ENCODE results near the gene METTL17.
"Not testable (repeated sequence)": the region's sequence is repeated elsewhere in the genome, so short reads cannot be mapped to it uniquely, and the experiment has no call there.

METTL17 gene, protein sequence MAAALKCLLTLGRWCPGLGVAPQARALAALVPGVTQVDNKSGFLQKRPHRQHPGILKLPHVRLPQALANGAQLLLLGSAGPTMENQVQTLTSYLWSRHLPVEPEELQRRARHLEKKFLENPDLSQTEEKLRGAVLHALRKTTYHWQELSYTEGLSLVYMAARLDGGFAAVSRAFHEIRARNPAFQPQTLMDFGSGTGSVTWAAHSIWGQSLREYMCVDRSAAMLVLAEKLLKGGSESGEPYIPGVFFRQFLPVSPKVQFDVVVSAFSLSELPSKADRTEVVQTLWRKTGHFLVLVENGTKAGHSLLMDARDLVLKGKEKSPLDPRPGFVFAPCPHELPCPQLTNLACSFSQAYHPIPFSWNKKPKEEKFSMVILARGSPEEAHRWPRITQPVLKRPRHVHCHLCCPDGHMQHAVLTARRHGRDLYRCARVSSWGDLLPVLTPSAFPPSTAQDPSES

DNA sequence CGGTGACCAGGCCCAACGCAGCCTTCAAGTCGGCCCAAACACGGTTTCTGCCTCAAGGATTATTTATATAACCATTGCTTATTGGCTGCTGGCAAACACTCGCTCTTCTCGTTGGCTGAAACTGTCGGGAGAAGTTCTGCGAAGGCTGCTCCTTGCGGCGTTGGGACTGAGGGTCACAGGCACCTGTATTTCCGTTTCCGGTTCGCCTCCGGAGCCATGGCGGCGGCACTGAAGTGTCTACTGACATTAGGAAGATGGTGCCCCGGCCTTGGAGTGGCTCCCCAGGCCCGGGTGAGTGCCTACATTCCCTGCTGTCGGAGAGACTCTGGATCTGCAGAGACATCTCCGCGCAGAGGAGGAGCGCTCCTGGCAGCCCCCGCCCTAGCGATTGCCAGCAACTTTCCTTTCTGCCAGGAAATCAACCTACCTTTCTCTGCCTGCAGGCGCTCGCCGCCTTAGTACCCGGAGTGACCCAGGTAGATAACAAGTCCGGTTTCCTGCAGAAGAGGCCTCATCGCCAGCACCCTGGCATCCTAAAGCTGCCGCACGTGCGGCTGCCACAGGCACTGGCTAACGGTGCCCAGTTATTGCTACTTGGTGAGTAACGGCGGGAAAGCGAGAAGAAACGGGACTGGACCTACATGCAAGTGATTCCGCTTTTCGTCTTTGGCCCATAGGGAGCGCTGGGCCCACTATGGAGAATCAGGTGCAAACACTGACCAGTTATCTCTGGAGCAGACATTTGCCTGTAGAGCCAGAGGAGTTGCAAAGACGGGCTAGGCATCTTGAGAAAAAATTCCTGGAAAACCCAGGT lies at the start of gene METTL17:
METTL17 (plus strand) TSS at position 194 of the 814 bp plus-strand sequence; CDS start at position 217, 23 bp downstream.
- DNase-seq (ENCODE audit: insufficient read length, low spot score) (peak; percentile 91), FAIRE-seq (no peak)

DNA sequence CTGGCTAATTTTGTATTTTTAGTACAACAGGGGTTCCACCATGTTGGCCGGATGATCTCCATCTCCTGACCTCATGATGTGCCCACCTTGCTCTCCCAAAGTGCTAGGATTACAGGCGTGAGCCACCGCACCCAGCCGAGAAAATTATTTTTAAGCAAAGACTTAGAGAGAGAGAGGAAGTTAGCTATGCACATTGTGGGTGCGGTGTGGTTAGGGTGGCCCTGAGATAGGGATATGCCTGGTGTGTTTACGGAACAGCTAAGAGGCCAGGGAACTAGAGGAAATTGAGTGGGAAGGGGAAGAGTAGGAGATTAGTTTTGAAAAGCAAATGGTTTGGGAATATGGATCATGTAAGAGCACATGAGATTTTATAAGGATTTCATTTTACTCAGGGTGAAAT lies 44.6 kb upstream of the METTL17 start:
- not testable (repeated sequence) for DNase-seq (ENCODE audit: insufficient read length, low spot score); FAIRE-seq

DNA sequence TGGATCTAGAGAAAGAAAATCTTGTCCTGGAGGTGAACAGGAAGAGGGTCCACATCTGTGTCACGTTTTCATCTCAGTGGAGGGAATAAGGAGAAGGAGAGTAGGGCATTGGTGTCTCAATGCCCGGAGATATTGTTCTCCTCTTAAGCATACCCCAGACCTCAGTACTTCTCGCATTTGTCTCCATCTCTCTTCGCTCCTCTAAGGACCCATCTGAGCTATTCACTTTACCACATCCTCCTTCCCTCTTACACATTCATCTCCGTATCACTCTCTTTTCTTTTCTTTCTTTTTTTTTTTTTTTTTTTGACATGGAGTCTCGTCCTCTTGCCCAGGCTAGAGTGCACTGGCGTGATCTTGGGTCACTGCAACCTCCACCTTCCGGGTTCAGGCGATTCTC lies 43.1 kb upstream of the METTL17 start:
- FAIRE-seq, result peak; percentile 31
- not testable (repeated sequence) for DNase-seq (ENCODE audit: insufficient read length, low spot score)

DNA sequence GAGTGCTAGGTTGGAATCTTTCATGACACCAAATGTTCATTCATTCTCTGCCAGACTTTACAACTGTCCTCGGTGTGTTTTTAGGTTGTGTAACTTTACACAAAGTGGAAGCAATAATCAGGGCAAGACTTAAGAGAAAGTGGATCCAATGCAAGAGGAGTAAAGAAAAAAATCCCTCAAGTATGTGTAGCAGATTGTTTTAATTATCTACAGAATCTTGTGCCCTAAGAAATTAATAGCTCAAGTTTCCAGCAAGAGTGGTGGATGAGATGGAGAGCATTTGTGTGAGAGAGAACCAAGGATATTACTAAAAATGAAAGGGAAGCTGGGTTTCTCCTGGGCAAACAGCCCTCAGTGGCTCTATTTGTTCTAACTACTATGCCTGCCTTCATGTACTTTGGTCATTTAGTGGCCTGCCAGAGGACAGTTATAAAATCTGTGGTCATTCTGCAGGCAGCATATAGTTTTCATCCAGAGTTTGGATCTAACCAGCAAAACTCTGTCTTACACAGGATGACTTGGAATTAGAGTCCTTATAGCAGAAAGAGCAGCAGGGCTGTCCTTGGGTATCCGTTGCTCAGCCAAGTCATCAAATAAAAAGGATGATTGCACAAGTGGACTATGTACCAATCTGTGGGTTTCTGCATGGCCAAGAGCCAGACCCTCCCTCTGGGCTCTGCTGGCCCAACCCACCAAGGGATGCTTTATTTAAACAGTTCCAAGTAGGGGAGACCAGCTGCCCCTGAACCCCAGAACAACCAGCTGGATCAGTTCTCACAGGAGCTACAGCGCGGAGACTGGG lies 34.8 kb upstream of the METTL17 start, which contains the start of gene RNASE2:
RNASE2 (plus strand) TSS at position 752 of the 802 bp plus-strand sequence. CDS start 285 bp downstream, outside the sequence.
- not testable (repeated sequence) for FAIRE-seq; DNase-seq (ENCODE audit: insufficient read length, low spot score)

DNA sequence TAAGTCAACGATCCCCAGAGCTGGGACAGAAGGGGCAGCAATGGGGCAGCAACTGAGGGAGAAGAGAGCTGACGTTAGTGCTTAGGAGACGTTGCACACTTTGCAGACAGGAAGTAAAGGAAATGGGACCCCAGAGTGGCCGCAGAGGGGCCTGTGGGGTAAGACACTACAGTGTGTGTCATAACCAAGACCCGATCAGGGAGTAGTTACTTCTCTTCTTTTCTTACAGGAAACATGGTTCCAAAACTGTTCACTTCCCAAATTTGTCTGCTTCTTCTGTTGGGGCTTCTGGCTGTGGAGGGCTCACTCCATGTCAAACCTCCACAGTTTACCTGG lies 34.3 kb upstream of the METTL17 start:
- not testable (repeated sequence) for DNase-seq (ENCODE audit: insufficient read length, low spot score); FAIRE-seq

DNA sequence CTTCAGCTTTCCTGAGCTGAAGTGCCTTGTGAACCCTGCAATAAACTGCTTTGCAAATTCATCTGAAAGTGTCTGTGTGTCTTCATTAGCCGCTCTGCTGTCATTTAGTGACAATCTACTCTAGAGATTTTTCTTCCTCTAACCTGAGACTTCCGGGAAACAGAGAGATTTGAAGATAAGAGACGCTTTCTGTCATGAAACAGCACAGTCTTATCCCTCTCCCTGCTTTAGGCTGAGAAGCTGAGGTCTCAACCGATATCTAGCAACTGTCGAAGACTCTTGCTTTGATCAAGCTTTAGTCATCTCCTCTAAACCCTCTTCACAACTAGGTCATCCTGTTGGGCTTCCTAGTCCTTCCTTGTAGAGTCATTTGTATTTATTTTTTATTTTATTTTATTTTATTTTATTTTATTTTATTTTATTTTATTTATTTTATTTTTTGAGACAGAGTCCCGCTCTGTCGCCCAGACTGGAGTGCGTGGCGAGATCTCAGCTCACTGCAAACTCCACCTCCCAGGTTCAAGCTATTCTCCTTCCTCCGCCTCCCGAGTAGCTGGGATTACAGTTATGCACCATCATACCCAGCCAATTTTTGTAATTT lies 33.3 kb upstream of the METTL17 start:
- DNase-seq (ENCODE audit: insufficient read length, low spot score) (no peak), FAIRE-seq (no peak)

DNA sequence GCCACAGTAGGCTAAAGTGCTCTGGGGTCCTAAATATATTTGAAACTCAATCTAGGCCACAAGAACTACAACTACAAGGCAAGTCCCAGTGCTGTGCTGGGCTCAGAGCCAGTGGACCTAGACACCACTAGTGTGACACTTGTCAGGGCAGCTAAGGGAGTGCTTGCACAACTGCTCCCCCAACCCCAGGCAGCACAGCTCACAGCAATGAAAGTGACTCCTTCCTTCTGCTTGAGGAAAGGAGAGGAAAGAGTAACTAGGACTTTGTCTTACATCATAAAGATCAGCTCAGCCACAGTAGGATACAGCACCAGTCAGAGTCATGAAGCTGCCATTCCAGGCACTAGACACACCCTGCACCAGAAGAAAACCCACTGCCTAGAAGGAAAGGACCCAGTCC lies 30.8 kb upstream of the METTL17 start:
- not testable (repeated sequence) for DNase-seq (ENCODE audit: insufficient read length, low spot score); FAIRE-seq

DNA sequence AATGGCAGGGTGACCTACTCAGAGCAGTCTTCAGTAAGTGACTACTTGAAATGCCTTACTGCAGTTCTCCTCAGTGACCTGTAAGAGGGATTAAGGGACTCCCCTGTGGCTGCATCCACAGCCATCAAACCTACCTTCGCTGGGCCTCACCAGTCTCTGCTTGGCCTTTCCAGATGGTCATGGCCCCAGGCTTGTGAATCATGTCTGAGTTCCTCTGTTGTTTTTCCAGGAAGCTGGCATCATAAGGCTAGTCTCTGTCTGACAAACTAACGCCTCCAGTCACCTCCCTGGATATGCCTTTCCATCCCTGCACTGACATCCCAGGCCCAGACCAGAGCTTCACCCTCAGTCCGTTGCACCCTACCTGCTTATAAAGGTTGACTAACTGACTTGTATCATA lies 20.4 kb upstream of the METTL17 start:
- no peak for DNase-seq (ENCODE audit: insufficient read length, low spot score)
- FAIRE-seq, result no peak

DNA sequence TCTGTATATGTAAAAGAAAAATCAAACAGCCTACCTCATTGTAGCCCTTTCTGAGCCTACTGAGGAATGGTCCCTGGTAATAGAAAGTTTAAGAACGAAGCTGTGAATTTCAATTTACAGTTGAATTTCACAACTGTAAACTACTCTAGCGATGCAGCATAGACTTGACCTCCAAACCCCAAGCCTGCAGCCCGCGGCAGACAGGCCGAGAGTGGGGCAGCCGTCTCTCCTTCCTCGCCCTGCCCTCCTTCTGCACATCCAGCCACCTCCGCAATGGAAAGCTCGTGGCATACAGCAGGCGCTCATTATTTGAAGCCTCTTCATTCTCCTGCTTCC lies 19.2 kb upstream of the METTL17 start:
- FAIRE-seq, result no peak
- DNase-seq (ENCODE audit: insufficient read length, low spot score), result no peak

DNA sequence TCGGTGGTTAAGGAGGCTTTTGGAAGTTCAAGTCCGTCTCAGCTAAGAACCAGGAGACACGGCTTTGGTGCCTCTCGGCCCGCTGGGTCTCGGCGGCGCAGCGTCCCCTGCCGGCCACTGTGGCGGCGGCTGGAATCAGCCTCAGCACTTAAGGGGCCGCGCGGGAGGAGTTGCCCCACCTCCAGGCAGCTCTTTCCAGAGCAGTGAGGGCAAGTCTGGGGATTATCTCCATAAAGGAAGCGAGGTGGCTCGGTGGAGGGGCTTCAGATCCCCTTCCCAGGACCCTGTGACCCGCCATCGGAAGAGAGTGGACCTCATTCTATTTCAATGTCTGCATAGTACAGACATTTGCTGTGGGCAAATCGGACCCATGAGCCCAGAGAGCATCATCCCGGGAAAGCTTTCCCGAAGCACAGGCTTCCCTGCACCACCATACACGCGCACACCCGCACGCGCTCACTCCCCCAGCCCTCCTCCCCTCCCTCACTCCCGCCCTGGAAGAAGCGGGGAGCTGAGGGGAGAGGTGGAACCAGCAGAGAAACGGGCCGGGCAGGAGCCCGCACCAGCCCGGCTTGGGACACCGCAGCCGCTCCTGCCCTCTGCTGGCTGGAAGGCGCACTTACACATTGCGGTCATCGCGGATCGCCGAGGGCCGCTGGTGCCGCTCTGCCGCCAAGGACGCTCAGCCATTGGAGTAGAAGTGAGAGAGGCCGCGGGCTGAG lies 18.6 kb upstream of the METTL17 start:
- DNase-seq (ENCODE audit: insufficient read length, low spot score), result peak; percentile 60
- peak; percentile 74 for FAIRE-seq

DNA sequence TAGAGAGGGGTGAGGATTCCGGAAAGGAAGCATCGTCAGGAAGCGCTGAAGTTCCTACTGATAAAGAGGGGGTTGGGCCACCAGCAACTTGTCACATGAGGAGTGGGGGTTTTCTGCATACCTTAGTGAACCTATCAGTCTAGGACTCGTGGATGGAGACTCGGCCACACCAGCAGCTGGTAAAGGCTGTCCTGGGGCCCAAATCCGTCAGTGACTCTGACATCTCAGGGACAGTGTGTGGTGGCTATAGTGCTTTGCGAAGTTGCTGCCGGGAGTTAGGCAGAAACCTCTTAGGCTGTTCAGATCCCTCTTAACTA lies 18.1 kb upstream of the METTL17 start:
- no peak for FAIRE-seq
- DNase-seq (ENCODE audit: insufficient read length, low spot score), result no peak

DNA sequence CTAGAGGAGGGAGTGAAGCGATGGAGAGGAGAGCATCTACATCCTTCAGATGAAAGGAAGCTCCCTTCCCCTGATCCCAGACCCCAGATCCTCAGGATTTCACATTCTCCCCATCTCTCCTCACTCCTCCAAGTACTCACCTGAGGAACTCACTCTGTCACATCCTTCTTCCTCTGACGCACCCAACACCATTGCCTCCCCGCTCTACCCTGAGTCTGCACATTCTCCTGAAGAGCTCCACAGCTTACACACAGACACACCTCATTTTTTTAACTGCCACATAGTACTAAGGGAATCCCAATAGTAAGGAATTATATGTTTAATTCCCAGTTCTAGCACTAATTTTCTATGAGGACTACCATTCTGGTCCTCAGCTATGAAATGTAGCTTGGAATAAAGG lies 16.3 kb upstream of the METTL17 start:
- DNase-seq (ENCODE audit: insufficient read length, low spot score), result no peak
- no peak for FAIRE-seq

DNA sequence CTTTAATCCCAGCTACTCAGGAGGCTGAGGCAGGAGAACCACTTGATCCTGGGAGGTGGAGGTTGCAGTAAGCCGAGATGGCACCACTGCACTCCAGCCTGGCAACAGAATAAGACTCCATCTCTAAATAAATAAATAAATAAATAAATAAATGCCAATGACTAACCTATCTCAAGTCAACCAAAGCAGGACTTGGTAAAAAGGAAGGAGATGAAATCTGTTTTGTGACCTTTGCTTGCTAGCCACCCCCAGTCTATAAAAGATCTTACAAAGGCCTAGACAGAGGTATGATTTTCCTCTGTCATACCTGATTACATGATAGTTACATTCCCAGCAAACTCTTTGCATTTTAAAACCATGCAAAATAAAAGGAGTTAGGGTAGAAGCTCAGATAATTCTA lies 13.5 kb upstream of the METTL17 start:
- DNase-seq (ENCODE audit: insufficient read length, low spot score) (no peak), FAIRE-seq (no peak)

DNA sequence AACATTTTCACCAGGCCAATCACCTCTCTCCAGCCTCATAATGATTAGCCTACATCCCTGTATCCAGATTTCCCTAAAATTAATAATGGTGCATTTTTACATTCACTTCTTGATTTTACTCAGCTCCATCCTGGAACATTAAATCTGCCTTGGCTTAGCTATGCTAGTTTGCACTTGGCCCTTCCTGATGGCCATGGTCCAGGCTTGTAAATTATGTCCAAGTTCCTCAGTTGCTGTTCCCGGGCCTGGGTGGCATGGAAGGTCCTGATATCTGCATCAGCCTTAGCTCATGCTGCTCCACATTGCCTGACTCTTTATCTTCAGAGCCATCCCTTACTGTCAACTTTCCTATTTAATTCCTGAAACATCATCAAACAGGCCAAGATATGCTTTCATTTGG lies 11.1 kb upstream of the METTL17 start:
- no peak for DNase-seq (ENCODE audit: insufficient read length, low spot score)
- FAIRE-seq, result no peak

DNA sequence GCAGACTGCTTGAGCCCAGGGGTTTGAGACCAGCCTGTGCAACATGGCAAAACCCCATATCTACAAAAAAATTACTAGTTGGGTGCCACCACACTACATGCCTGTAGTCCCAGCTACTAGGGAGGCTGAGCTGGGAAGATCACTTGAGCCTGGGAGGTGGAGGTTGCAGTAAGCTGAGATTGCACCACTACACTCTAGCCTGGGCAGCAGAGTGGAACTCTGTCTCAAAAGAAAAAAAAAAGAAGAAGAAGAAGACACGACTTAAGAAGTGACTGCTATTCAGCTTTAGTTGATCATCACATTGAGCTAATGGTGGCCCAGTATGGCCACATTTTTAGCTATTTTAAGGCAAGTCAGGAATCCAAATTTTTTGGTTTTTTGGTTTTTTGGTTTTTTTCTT lies 8.9 kb upstream of the METTL17 start:
- DNase-seq (ENCODE audit: insufficient read length, low spot score) (no peak), FAIRE-seq (no peak)

DNA sequence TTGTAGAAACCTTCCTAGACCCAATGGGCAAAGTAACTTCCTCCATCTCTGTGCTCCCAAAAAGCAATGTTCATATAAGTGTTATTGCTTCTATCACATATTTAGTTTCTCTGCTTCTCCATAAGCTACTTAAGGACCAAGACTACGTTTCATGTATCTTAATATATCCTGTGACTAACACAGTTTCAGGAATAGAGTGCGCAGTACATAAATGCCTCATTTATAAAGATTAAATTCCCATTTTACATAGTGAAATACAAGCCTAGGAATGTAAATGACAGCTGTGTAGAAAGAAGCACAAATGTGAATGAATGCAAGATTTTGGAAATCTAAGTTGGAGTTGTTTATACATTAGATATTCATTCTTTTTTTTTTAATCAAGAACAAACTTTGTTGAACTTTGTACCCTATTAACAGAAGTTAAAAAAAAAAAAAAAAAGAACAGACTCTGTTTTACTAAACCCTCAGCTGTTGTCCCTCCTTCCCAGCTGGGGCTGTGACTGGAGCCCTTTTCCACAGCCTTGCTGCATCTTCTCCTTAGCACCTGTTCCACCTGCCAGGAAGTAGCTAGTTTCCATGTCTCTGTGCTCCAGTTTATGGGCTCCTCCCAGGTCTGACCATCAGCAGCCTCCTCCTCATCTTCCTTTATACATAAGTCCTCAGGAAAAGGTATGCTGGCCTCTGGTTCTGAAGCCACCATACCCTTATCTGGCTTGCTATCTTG lies 7.0 kb upstream of the METTL17 start:
- DNase-seq (ENCODE audit: insufficient read length, low spot score) (no peak), FAIRE-seq (no peak)

DNA sequence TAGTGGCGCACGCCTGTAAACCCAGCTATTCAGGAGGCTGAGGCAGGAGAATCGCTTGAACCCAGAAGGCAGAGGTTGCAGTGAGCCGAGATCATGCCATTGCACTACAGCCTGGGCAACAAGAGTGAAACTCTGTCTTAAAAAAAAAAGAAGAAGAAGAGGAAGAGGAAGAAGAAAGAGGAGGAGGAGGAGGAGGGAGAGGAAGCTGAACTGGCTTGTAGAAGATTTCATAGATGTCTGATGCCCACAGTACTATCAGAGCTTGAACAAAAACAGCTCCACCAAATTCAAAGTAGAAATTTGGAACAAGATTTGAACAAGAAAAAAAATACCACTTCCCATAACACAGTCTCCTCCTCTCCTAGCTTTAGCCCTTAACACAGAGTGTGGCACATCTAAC lies 4.1 kb upstream of the METTL17 start:
- not testable (repeated sequence) for FAIRE-seq; DNase-seq (ENCODE audit: insufficient read length, low spot score)

DNA sequence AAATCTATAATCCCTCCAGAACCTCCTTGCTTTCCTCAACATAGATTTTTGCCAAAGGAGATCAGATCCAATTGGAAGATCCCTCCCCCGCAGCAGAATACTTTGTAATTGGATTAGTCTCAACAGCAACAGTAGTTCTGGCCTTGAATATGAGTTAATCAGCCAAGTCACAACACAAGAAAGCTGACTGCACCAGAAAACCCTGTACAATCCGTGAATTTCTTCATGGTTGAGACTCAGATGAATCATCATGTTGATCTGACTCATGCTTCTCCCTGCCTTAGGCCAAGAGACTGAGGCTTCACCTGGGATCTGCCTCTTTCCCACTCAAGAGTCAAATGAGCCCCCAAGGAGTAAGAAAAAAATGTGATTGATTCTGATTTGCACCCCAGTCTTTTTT lies 3.0 kb upstream of the METTL17 start:
- peak; percentile 72 for DNase-seq (ENCODE audit: insufficient read length, low spot score)
- FAIRE-seq, result no peak

DNA sequence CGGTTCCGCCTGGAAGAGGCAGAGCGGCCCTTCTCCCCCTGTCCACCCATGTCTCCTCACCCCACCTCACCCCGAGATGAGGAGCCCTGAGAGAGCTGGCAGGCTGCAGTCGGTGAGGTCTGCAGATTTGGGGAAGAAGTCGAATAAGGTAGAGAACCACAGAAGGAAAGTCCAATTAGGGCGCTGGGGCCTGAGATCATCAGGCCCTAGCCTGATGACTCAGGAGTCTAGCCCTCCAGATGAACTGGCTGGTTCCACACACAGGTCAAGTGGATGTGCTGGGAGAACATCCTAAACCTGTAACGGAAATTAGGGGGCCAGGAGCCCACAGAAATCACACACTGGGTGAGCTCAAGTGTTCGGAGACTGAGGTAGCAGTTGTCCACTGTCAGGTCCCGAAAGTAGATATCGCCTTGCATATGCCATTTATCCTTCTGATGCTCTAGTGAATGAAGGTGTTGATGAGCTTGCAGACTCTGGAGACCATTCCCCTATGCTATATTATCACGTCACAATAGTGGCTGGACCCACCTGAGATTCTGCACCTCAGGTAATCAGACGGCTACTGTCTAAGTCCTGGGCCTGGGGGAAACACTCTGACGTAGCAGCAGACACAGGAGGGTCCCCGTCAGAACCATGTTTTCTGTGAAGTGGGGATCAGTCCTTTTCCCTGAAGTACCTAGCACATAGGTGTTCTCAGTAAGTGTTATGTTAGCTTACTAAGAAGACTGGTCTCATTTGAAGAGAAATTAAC lies 886 bp upstream of the METTL17 start:
- no peak for DNase-seq (ENCODE audit: insufficient read length, low spot score)
- no peak for FAIRE-seq
